HG03342 (cell line): ENCODE results near the gene CDH23.

Experiments
- ATAC-seq: cut with Tn5 transposase; IDR thresholded peaks from one replicate; pipeline ENCODE4 v1.9.1; 2021; ENCODE audit warnings: mild to moderate bottlenecking, moderate library complexity; ENCODE audit not compliant: unreplicated experiment

CDH23 gene

DNA sequence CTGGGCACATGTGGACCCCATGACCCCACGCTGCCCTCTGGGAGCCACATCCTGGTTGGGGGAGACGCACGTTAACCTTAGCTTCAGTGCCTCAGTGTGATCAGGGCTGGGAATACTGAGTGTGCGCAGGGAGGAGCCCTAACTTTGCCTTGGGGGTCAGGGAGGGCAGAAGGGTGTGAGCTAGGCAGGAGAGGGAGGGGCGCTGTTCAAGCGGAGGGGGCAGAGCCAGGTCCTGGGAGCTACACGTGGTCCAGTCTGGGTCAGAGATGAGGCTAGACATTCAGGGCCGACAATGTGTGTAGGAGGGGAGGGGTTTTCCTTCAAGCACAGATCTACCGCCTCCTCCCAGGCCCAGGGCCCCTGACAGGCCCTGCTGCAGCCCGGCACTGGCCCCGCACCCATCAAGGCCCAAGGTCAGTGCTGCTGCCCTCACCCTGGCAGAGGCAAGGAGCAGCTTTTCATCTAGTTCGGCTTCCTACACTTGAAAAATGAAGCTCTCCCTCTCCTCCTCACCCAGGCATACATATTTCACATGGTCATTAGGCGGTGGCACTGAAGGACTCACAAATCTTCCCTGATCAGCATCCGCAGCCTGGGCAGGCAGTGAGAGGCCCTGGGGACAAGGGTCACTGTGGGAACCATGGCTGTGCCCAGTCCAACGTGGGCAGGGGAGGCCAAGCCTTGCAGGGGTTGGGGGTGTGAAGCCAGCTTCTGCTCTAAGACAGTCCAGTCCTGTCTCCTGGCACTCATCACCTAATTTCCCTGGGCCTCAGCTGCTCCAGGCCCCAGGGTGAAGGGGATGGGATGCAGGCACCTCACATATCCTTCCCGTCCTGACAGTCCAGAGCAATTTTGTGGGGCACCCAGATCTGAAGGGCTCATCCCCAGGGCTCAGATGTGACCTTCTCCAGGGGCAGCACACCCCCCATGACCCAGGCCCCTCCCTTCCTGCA lies 275.6 kb downstream of the CDH23 start:
- ATAC-seq, result no peak

DNA sequence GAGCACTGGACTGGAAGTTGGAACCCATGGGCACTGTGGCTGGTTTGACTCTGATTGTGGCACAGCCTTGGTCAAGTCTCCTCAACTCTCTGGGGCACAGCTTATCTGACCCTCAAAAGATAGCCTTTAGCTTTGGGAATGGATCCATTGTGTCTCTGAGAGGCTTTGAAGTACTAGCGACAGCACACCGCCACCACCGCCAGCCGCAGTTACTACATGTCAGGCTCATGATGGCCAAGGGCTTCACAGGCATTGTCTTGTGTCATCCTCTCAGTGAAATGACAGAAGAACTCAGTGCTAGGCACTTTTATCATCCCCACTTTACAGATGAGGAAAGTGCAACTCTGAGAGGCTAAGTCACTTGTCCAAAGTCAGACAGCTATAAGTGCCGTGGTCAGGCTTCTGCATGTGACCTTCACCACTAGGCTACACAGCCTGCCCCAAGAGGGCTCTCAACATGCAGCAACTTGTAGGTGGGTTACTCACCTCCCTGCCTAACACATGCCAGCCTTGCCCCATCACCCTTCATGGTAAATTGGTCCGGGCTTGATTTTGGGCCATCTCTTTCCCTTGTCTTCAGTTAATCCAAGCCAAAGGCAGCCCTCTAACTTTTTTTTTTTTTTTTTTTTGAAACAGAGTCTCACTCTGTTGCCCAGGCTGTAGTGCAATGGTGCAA lies 278.7 kb downstream of the CDH23 start:
- ATAC-seq, result no peak

DNA sequence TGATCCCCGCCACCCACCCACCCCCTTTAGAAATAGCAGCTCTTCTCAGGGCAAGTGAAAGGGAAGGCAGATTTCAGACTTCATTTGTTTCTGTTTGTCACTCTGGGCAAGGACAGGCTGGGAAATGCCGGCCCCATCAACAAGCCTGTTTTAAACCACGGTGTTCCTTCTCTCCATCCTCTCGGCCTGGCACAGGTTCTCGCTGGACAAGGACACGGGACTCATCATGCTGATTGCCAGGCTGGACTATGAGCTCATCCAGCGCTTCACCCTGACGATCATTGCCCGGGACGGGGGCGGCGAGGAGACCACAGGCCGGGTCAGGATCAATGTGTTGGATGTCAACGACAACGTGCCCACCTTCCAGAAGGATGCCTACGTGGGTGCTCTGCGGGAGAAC lies 280.5 kb downstream of the CDH23 start:
- ATAC-seq, result no peak

DNA sequence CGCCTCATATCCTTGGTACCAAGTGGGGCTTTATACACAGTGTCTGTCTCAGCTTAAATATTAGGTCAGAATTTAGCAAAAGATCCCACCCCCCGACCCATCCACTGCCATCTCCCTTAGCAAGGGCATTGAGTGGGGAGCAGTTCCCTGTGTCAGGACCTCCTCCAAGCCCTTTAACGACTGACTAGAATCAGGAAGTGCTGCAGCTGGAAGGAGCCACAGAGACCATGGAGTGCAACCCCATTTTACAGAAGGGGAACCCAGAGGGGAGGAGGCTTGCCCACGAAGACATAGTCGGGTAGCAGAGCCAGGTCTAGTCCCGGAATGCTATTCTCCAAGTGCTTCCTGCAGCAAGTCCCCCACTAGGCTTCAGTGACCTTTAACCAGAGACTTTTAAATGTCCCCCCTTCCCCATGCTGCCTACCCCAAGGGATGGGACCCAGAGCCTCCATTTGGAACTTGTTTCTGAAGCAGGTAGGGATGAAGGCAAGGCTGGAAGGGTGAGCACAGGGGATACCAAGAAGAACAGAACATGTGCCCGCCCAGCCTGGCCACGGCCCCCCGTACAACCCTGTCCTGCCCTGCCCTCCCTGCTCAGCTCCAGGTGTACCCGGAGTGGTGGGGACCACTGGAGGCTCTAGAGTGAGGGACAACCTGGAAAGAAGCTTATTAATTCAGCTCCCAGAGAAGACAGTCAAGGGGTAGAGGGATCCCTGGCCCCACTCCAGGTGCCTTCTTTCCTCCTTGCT lies 281.5 kb downstream of the CDH23 start:
- no peak for ATAC-seq

DNA sequence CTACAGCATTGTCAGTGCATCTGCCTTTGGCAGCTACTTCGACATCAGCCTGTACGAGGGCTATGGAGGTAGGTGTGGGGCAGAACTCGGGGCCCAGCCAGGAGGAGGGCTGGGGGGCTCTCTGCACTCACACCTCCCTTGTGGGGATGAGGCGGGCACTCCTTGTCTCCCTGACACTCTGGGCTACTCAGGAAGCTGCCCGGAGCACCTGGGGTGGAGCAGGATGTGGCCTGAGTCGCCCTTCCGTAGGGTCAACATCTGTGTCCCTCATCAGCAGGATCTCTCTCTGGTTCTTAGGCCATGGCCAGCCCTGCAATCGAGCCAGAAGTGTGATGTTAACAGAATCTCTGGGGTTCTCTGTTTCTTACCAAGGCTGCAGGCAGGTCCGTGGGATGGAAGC lies 282.7 kb downstream of the CDH23 start:
- no peak for ATAC-seq

DNA sequence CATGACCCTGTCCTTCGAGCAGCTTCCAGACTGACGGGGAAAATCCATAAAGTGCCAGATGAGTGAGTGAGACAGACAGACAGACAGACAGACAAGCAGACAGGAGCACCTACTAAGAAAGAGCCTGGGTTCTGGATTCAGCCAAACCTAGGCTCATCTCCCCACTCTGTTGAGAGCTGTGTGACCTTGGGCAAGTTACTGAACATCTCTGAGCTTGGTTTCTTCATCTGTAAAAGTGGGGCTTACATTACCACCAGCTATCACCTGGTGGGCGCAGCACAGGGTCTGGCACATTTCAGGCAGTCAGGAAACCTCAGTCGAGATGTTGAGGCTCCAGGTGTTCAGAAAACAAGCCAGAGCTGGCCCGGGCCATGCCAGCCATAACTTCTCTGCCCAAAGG lies 285.3 kb downstream of the CDH23 start:
- no peak for ATAC-seq

DNA sequence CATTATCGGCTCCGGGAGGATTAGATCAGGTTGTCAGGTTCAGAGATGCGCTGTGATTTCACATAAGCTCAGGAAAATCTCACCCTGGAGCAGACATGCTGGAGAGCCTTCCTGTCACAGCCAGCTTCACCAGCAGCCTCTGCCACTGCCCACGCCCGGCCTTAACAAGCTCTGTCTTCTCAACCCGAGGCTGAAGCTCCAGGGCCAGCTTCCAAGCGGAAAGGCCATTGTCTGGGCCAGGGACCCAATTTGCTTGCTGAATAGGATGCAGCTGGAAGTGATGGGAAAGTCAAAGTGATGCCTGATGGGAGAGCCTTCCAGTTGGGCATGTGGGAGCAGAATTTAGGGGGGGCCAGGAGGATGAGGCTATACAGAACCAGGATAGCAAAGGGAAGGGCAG lies 286.6 kb downstream of the CDH23 start:
- ATAC-seq, result no peak

DNA sequence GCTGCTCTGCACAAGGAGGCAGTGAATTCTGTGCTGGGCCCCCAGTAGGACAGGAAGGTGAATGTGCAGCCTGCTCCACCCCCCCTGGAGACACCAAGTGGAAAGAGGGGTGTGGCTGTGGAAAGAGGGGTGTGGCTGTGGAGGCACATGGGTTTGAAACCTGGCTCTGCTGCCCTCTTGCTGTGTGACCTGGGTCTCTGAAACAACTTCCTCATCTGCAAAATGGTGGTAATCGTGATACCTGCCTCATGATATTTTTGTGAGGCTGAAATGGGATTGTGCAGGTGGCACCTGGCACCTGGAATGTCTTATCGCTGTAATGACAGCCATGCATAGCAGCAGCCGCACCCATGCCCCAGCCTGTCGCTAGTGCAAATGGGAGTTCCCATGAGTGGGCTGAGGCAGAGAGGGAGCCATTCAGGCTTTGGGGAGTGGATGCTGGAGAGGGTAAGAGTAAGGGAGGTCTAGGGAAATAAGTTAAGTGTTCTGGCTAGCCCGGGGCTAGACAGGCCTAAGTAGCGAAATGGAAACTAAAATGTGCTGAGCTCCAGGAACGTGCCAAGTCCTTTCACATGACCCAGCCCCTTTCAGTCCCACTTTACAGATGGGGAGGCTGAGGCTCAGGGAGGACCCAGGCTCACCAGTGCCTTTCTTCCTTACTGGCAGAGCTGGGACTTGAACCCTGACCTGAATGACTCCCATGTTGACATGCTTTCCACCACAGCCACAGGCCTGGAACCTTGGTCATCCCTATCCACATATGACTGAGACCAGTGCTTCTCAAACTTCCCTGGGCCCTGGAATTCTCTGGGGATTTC lies 287.8 kb downstream of the CDH23 start:
- ATAC-seq, result no peak

DNA sequence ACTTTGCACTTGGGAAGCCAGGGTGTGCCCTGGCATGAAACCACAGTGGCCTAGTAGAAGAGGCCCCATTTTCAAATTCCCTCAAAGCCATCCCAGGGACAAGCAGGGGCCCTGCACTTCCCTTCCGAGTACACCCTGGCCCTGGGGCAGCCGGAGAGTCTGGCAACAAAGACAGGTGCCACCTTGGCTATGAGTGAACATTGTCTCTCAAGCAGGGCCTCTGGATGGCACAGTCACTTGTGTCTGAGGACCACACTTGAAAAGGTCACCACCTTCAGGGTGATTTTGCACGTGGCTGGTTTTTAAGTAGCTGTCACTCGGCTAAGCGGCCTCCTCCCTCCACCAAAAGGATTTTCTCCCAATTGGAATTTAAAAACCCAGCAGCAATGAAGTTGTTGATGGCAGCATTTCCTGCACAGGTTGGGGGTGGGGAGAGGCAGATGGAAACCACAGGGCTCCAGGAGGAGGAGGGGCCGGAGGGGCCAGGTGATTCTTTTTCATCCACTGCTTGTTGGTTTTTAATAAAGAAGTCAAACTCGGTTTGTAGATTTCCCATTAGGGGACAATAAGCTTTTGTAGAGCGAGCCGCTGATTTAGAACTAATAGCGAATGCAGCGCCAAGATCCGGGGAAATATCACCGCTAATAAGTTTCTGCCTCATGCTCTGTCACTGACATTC lies 289.0 kb downstream of the CDH23 start:
- ATAC-seq, result no peak

DNA sequence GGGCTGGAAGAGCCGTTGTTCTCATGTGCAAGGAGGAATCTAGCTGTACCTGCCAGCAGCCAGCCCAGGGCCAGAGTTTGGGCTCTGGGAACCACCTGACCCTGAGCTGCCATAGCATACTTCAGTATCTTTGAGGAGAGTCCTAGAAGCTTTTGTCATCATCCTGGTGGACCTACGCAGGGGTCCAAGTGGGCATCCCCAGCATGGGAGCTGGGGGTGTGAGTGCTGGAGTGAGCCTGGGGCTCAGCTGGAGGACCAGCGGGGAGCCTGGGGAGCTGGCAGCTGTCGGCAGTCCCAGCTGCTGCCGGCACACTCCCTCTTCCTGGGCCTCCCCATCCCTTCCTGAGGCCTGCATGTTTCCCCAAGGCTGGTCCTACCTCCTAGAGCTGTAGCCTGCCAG lies 290.4 kb downstream of the CDH23 start:
- no peak for ATAC-seq

DNA sequence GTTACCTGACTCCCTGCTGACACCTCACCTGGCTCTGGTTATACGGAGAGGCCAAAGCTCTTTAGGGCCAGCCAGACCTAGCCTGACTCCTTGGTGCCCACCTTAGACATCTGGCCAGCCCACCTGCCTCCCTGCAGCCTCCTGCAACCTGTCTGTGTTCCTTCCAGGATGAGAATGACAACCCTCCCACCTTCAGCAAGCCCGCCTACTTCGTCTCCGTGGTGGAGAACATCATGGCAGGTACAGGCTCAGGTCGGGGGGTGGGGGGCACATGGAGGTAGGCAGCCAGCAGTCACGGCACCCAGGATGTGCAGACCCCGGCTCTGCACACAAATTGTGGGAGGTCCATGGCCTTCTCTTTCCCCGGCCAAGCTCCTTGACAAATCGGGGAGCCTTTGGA lies 290.8 kb downstream of the CDH23 start:
- ATAC-seq, result no peak

DNA sequence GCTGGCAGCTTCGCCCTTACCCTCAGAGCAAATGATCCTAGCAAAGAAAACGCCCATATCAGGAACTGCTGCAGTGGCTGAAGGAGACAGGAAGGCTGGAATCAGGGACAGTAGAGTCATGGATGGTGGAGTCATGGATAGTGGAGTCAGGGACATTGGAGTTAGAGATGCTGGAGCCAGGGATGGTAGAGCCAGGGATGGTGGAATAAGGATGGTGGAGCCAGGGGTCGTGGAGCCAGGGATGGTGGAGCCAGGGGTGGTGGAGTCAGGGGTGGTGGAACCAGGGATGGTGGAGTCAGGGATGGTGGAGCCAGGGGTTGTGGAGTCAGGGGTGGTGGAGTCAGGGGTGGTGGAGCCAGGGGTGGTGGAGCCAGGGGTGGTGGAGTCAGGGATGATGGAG lies 291.5 kb downstream of the CDH23 start:
- ATAC-seq, result no peak

DNA sequence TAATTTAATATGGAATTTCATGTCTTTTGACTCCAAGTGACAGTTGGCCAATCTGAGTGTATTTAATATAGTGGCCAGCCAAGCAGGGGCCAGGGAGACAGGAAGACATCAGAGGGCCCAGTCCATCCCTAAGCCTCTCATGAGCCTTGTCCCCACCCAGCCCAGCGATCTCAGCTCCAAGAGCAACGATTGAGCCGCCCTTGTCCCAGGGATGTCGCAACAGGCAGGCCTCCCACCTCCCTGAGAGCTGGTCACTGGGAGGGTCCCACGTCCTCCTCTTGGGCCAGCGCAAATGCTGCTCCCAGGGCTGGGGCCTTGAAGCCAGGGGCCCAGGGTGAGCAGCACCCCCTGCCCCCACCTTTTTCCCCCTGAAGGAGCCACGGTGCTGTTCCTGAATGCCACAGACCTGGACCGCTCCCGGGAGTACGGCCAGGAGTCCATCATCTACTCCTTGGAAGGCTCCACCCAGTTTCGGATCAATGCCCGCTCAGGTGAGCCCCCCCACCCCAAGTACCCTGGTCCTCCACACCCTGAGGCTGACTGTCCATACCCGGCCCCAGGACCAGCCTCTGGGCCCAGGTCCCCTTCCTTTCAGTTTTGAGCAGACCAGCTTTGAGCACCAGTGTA lies 293.5 kb downstream of the CDH23 start:
- no peak for ATAC-seq

DNA sequence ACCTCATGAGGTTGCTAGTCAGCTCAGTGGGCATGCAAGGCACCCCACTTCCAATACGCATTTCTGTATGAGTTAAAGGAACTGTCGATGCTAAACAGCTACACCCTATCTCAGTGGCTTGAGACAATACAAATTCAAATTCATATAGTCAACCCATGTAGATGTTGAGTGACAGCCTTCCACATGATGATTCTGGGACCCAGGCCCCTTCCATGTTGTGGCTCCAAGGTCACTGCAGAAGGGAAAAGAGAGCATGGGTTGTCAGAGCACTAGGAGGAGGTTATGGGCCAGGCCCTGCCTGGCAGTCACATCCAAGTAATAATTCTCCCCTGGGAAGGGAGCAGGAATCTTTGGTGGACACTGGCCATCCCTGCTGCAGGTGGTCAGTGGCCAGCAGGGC lies 294.7 kb downstream of the CDH23 start:
- ATAC-seq, result no peak

DNA sequence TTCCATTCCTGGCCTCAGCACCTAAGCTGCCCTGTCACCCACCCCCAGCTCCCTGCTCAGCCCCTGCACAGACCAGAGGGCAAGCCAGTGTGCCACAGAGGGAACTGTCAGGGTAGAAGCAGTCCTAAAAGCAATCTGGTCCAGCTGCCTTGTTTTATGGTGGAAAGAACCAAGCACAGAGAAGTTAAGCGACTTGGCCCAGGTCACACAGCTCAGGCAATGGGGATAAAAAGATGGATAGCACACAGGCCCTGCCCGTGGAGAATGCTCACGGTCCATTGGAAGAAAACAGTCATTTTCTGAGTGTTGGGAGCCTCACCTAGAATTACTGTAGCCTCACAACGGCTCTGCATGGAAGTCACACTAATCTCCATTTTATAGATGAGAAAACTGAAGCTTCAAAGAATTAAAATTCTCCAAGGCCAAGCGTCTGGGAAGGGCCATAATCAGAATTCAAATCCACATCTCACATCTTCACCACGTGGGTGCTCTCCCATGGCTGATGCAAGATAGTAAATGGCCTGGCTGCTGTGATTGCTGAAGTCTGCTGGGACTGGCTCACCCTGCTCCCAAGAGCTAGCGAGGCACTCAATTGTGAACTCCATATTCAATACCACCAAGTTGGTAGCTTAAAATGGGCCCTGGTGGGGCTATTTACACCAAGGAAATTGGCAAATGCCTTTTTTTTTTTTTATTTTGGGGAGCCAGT lies 296.0 kb downstream of the CDH23 start:
- ATAC-seq, result no peak

DNA sequence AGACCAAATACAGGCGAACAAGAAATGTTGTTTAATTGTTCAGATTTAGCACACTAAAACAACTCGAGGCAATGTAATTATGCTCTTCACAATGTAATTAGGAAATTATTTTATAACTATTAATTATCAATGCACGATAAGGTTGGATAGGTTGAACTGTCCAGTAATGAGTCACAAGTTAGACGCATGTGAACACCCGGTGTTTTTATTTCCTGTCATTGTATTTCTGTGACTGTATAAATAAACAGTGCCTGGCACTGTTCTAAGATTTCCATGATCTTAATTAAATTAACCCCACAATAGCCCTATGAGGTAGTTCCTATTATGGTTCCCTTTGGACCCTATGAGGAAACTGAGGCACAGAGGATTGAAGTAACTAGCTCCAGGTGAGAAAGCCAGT lies 296.7 kb downstream of the CDH23 start:
- ATAC-seq, result no peak

DNA sequence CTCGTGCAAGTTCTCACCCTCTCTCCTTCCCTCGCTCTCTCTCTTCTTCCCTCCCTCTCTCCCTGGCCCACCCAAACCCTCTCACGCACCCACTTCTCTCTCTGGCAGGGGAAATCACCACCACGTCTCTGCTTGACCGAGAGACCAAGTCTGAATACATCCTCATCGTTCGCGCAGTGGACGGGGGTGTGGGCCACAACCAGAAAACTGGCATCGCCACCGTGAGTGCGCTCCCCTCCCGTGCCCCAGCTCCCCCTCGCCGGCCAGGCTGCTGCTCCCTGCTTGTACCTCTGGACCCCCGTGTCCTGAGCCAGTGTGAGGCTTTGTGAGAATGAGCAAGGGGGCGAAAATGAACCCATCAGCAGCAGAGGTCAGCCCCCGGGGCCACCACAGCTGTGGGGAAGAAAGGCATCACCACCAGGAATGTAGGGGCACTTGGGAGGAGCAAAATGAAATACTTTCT lies 297.4 kb downstream of the CDH23 start:
- ATAC-seq, result peak; percentile 5

DNA sequence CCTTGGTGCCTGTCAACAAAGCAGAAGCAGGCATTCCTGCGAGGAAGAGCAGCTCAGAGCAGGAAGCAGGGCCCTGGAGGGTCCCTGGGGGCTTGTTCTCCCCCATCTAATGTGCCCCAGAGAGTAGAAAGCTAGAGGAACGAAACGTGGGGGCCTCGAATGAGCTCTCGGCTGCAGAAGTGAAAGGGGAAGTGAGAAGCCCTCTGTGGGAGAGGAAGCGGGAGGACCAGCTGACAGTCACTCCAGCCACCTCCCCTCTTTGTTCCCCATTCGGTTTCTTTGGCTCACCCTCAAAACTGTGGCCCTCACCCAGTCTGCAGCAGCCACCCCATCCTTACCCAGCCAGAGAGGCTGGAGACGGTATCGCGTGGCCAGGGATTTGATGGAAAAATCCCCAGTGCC lies 297.8 kb downstream of the CDH23 start:
- peak; percentile 82 for ATAC-seq
